Progenitor cell of endocrine pancreas (in vitro differentiated cells): ENCODE data around the gene DDO. TPM values are rescaled to one million over a fixed set of nuclear protein-coding genes. Genes with fewer than 3 reads are reported as not detected.

Source experiments
- DNase-seq: peaks from one replicate; pipeline ENCODE4 v3.0.0; 2021; ENCODE audit warnings: low spot score; ENCODE audit not compliant: unreplicated experiment
- H3K27ac Mint-ChIP-seq: 2 replicates; pipeline ENCODE4 v1.8.0; 2021; ENCODE audit warnings: mild to moderate bottlenecking, moderate library complexity, mixed read lengths
- H3K27me3 Mint-ChIP-seq: 2 replicates; pipeline ENCODE4 v1.8.0; 2021; ENCODE audit warnings: mixed read lengths
- H3K36me3 Mint-ChIP-seq: 2 replicates; pipeline ENCODE4 v1.8.0; 2022; ENCODE audit warnings: mixed read lengths; ENCODE audit not compliant: insufficient read depth
- H3K4me1 Mint-ChIP-seq: 2 replicates; pipeline ENCODE4 v1.8.0; 2021; ENCODE audit warnings: low read depth, mixed read lengths
- H3K4me3 Mint-ChIP-seq: 2 replicates; pipeline ENCODE4 v1.8.0; 2021; ENCODE audit warnings: low read depth, mild to moderate bottlenecking, moderate library complexity, mixed read lengths
- H3K9me3 Mint-ChIP-seq: 2 replicates; pipeline ENCODE4 v1.8.0; 2021; ENCODE audit warnings: low read depth, mixed read lengths
- CTCF ChIP-seq: fragments of 200-600 bp; sonication (generic); IDR thresholded peaks from one replicate; pipeline ENCODE4 v1.5.0; 2021; ENCODE audit warnings: antibody characterized with exemption, mild to moderate bottlenecking; ENCODE audit not compliant: unreplicated experiment
- total RNA-seq: library from RNA; stranded (reverse); gene quantifications from 2 replicates; pipeline ENCODE4 v1.2.1, GENCODE V29; 2021

DDO gene
- total RNA-seq, 1 donor from 2014 or later, result not detected

DNA sequence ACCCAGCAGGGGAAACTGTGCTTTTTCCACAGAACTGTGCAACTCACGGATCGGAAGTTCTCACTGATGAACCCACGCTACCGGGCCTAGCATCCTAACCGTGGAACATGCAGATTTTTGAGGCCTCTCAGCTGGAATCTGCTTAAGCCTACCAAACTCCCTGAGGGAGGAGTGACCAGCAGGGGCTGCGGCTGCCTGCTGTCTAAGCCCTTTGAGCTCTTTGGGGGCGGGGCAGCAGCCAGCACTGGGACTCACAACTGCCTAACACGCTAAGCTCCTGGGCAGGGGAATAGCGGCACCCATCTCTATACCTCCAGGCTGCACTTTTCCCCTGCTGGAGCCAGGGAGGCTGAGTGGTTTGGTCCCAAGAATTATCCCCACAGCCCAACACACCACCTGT, 36.8 kb downstream of the DDO start:
- Mint-ChIP-seq H3K27me3 (no peaks in the 10 kb centered on the region), H3K4me1 (peaks cover 6% of the 10 kb centered on the region), H3K27ac (no peak overlapping the region), H3K4me3 (no peak overlapping the region), H3K9me3 (peaks cover 9% of the 10 kb centered on the region), H3K36me3 (no peaks in the 10 kb centered on the region)
- TF ChIP-seq CTCF, result peak; percentile 27
- DNase-seq, result no peak

GRCh38 chr6:110369066-110369465, 46.3 kb downstream of the DDO start:
- H3K4me3 Mint-ChIP-seq, result no peak overlapping the region
- H3K36me3 Mint-ChIP-seq, result no peaks in the 10 kb centered on the region
- peaks cover 20% of the 10 kb centered on the region for H3K4me1 Mint-ChIP-seq
- H3K9me3 Mint-ChIP-seq, result no peaks in the 10 kb centered on the region
- no peak for TF ChIP-seq CTCF
- H3K27me3 Mint-ChIP-seq, result peaks cover 6% of the 10 kb centered on the region
- no peak for DNase-seq
- H3K27ac Mint-ChIP-seq, result no peak overlapping the region

- DNase-seq, result no peak
- peak overlapping the region; percentile 35 for H3K27ac Mint-ChIP-seq
- no peaks in the 10 kb centered on the region for H3K9me3 Mint-ChIP-seq
- H3K27me3 Mint-ChIP-seq, result peaks cover 6% of the 10 kb centered on the region
- H3K4me1 Mint-ChIP-seq, result peaks cover 20% of the 10 kb centered on the region
- no peak overlapping the region for H3K4me3 Mint-ChIP-seq
- H3K36me3 Mint-ChIP-seq, result no peaks in the 10 kb centered on the region
- TF ChIP-seq CTCF, result no peak
These were observed 47.1 kb downstream of the DDO start for GRCh38 chr6:110368284-110368683.

DNA sequence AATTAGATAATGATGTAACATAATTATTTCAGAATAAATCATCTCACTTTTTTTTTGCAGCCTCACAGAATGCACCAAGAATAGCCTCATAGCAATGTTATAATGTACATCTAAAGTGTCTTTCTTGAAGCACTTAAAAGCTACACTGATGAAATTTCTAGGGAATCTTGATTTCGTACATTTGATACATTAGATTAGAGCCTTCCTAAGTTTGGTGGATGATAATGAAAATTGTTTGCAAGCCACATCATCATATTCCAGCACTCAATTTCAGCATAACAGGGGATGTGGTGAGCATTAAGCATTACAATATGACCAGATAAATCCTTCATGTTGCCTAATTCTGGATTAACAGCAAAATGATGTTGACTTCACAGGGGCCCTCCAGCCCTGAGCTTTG, 47.5 kb downstream of the DDO start:
- Mint-ChIP-seq H3K9me3 (no peaks in the 10 kb centered on the region), H3K4me1 (peaks cover 20% of the 10 kb centered on the region), H3K4me3 (no peak overlapping the region), H3K36me3 (no peaks in the 10 kb centered on the region), H3K27me3 (peaks cover 6% of the 10 kb centered on the region), H3K27ac (peak overlapping the region; percentile 35)
- DNase-seq, result no peak
- TF ChIP-seq CTCF, result no peak

GRCh38 chr6:110366975-110367374, 48.4 kb downstream of the DDO start:
- H3K4me1 Mint-ChIP-seq, result peaks cover 20% of the 10 kb centered on the region
- H3K36me3 Mint-ChIP-seq, result no peaks in the 10 kb centered on the region
- peaks cover 6% of the 10 kb centered on the region for H3K27me3 Mint-ChIP-seq
- TF ChIP-seq CTCF, result no peak
- H3K4me3 Mint-ChIP-seq, result no peak overlapping the region
- H3K27ac Mint-ChIP-seq, result no peak overlapping the region
- H3K9me3 Mint-ChIP-seq, result peaks cover 6% of the 10 kb centered on the region
- DNase-seq, result no peak

DNA sequence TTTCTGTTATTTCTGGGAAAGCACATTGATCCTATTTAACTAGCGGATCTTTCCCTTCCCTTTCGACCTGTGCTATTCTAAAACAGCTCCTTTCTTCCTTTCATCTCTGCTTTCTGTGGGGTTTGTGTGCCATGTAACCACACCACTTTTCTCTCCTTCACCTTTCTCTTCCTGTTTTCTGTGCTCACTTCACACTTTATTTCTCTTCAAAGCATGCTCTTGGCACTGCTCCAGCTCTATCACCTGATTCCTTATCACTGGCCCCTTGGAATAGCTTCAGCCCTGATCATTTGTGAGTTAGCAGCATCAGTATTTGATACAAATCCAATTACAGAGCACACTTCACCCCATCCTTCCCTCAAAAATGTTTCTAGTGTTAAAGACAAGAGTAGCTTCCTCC, 49.1 kb downstream of the DDO start:
- no peak for TF ChIP-seq CTCF
- Mint-ChIP-seq H3K27ac (no peak overlapping the region), H3K27me3 (peaks cover 6% of the 10 kb centered on the region), H3K36me3 (peaks cover 1% of the 10 kb centered on the region), H3K4me3 (no peak overlapping the region), H3K9me3 (peaks cover 11% of the 10 kb centered on the region), H3K4me1 (peaks cover 20% of the 10 kb centered on the region)
- no peak for DNase-seq
